Tibial nerve (tissue), 4 donors: ENCODE results near the gene TGOLN2. TPM values are rescaled to one million over a fixed set of nuclear protein-coding genes. Genes with fewer than 3 reads are reported as not detected.
"Not testable (repeated sequence)": the region's sequence is repeated elsewhere in the genome, so short reads cannot be mapped to it uniquely, and the experiment has no call there.

Experiments used
- DNase-seq, 2 donors: peaks; one replicate each; pipeline ENCODE4 v3.0.0-alpha.2; 2019; ENCODE audit warnings: low spot score in 2 of 2
- H3K27ac ChIP-seq, 4 donors: fragments of 200-600 bp; sonication (generic) in 3 of 4; one replicate each; pipeline ENCODE4 v1.5.1; 2017 to 2019; ENCODE audit warnings: mild to moderate bottlenecking in 1 of 4
- H3K27me3 ChIP-seq, 2 donors: fragments of 200-600 bp; sonication (generic) in 1 of 2; one replicate each; pipeline versions ENCODE4 v1.5.1 to v1.6.0; 2017 to 2019
- H3K36me3 ChIP-seq, 3 donors: fragments of 200-600 bp; sonication (generic); one replicate each; pipeline ENCODE4 v1.5.1; 2018 to 2019
- H3K4me1 ChIP-seq, 4 donors: fragments of 200-600 bp; sonication (generic) in 3 of 4; one replicate each; pipeline ENCODE4 v1.5.1; 2017 to 2019
- H3K4me3 ChIP-seq, 4 donors: fragments of 200-600 bp; sonication (generic) in 3 of 4; one replicate each; pipeline ENCODE4 v1.5.1; 2017 to 2019; ENCODE audit warnings: mild to moderate bottlenecking in 1 of 4, moderate library complexity in 1 of 4
- H3K9me3 ChIP-seq, 4 donors: fragments of 200-600 bp; sonication (generic) in 3 of 4; one replicate each; pipeline ENCODE4 v1.5.1; 2017 to 2019
- CTCF ChIP-seq, 5 experiments: fragments of 200-600 bp in 3 of 5; fragments of 450-650 bp in 2 of 5; sonication (generic) in 3 of 5; IDR thresholded peaks; one replicate each; pipeline ENCODE4 v1.5.1; 2016 to 2019; ENCODE audit warnings: antibody characterized with exemption in 5 of 5, mild to moderate bottlenecking in 3 of 5, moderate library complexity in 2 of 5
- EP300 ChIP-seq, 2 donors: sonication (generic); formaldehyde crosslinking; IDR thresholded peaks; one replicate each; pipeline ENCODE4 v1.6.1; 2017; ENCODE audit warnings: antibody characterized with exemption in 2 of 2, mild to moderate bottlenecking in 1 of 2
- POLR2A ChIP-seq, 2 donors: fragments of 450-650 bp; IDR thresholded peaks; one replicate each; pipeline ENCODE4 v1.6.1; 2017; ENCODE audit warnings: antibody characterized with exemption in 2 of 2, mild to moderate bottlenecking in 2 of 2, moderate library complexity in 2 of 2
- WGBS, 2 donors: methylation state at CpG; one replicate each; pipeline ENCODE4 v1.1.5; 2018; 5-methylcytosine and 5-hydroxymethylcytosine counted together
- total RNA-seq, 4 donors: library from RNA; depleted of rRNA; stranded (reverse); fragments of >200 nt; gene quantifications; one replicate each; pipeline ENCODE4 v1.1.0, GENCODE V29; 2016

Gene TGOLN2
- total RNA-seq, 4 donors from 2014 or later: 96.9 to 128 (median 109) TPM

DNA sequence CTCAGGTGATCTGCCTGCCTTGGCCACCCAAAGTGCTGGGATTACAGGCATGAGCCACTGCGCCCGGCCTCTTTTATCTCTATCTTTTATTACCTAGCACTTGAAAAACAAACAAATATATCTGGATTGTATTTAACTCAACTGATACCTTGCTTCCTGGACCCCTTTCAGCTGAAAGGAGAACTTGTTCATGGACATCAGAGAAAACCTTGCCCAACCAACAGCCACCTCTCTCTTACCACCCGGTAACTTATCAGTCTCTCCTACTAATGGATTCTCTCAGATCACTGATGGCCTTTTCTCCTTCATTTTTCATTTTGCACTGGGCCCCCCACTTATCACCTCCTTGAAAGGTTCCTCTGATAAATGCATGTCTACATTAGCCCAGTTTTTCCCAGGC, 19.8 kb upstream of the TGOLN2 start:
- TF ChIP-seq POLR2A (IDR thresholded peaks at IDR 0.05): no peak
- no peak for TF ChIP-seq EP300 (IDR thresholded peaks at IDR 0.05)
- no peak for TF ChIP-seq CTCF (IDR thresholded peaks at IDR 0.05)
- no peak for DNase-seq
- Histone ChIP-seq H3K4me3 (no peak overlapping the region), H3K4me1 (peaks cover 0 to 3% (median 0%) of the 10 kb centered on the region in 4 donors), H3K27ac (no peak overlapping the region), H3K36me3 (peaks cover 4 to 90% (median 6%) of the 10 kb centered on the region in 3 donors), H3K27me3 (no peaks in the 10 kb centered on the region), H3K9me3 (no peaks in the 10 kb centered on the region)
- WGBS, 2 donors: 91 to 93% methylated on average over 3 of the region's 3 CpGs

DNA sequence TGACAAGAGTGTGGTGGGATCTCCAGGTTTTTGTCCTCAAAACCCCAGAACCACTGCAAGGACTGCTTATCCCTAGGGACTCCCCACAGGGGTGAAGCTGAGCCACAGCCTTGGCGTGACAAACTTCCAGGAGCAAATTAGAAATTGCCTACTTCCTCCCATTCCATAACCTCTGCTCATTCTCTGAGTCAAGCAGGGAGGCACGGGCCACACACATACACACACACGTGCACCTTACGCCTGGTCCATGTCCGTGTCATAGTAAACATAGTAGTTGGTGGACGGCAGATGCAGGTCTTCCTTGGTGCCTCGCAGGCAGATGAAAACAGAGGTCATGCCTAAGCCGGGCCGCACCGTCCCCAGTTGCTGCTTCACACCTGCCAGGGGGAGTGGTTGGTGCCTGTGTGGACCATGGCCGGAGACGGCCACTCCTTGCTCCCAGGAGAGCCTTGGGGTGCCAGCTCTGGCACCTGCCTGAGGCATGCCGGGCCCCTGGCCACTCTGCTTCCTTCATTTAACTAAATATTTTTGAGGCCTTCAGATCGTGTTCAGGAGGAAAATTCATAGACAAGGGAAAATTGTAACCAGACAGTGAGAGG, 16.7 kb upstream of the TGOLN2 start:
- Histone ChIP-seq H3K27me3 (no peaks in the 10 kb centered on the region), H3K9me3 (no peaks in the 10 kb centered on the region), H3K4me1 (no peaks in the 10 kb centered on the region), H3K4me3 (no peak overlapping the region), H3K27ac (no peak overlapping the region), H3K36me3 (peaks cover 0 to 81% (median 6%) of the 10 kb centered on the region in 3 donors)
- WGBS, 2 donors: 83 to 85% methylated on average over 14 of the region's 14 CpGs
- no peak for DNase-seq
- TF ChIP-seq EP300 (IDR thresholded peaks at IDR 0.05) (no peak), POLR2A (IDR thresholded peaks at IDR 0.05) (no peak), CTCF (IDR thresholded peaks at IDR 0.05) (no peak)

GRCh38 chr2:85343207-85343895, 15.6 kb upstream of the TGOLN2 start:
- H3K27me3 ChIP-seq, H3K9me3 ChIP-seq, H3K27ac ChIP-seq, H3K4me1 ChIP-seq, H3K4me3 ChIP-seq, DNase-seq: not testable (repeated sequence)
- peaks cover 0 to 71% (median 6%) of the 10 kb centered on the region in 3 donors for H3K36me3 ChIP-seq
- WGBS, 2 donors: 84 to 97% methylated on average over 8 to 10 of the region's 10 CpGs

DNA sequence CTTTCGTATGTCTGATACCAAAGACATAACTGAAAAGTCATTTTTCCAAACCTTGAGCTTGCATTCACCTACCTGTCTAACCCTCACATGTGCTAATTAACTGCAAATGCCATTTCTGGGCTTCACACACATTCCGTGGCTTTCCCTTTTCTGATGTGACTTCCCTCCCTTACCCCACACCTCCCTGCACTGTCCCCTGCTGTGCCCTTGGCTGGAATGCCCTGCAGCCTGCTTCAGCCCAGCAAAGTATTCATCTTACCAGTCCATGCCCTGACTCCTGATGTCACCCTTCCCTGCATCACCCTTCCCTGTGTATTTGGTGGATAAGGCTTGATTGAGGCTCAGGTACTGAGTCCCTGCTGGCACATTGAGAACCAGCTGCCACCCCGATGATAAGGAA, 14.4 kb upstream of the TGOLN2 start:
- Histone ChIP-seq H3K9me3 (no peaks in the 10 kb centered on the region), H3K4me1 (no peaks in the 10 kb centered on the region), H3K27me3 (no peaks in the 10 kb centered on the region), H3K4me3 (no peak overlapping the region), H3K36me3 (peaks cover 0 to 59% (median 6%) of the 10 kb centered on the region in 3 donors), H3K27ac (no peak overlapping the region)
- no peak for DNase-seq
- TF ChIP-seq EP300 (IDR thresholded peaks at IDR 0.05) (no peak), CTCF (IDR thresholded peaks at IDR 0.05) (no peak), POLR2A (IDR thresholded peaks at IDR 0.05) (no peak)
- WGBS, 2 donors: 82 to 86% methylated on average over 3 of the region's 3 CpGs

DNA sequence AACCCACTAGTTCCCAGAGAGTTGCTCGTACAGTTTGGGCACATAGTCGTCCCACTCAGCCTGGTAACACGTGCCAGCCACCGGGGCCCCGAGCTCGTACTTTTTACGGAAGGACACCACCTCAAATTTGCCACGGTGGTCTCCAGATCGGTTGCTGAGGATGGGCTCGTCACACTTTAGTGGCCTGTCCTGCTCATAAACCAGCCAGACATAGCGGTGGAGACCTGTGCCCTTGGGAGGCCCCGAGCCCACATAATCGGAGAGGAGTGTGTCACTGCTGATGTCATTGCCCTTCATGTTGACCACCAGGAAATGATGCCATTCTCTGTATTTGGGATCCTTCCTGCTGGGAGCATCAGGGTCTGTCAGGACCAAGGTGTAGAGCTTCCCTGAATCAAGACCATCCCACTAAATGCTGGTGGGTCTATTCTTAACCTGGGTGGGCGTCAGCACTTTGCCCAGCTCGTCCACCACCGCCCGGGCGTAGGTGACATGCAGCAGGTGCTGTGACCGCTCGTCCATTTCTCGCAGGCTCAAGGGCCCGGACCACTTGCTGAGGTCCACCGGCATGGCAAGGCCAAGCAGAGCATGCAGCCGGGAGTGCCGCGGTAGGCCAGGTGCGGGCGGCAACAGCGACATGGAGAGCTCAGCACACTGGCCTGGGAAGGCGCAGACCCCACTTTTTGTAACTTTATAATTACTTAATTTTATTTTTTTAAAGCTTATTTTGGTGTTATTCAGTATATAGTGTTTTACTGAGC, 13.7 kb upstream of the TGOLN2 start:
- H3K9me3 ChIP-seq: no peaks in the 10 kb centered on the region
- no peak for DNase-seq
- H3K4me1 ChIP-seq: no peaks in the 10 kb centered on the region
- H3K27ac ChIP-seq: no peak overlapping the region
- no peak for TF ChIP-seq CTCF (IDR thresholded peaks at IDR 0.05)
- no peak for TF ChIP-seq EP300 (IDR thresholded peaks at IDR 0.05)
- no peak for TF ChIP-seq POLR2A (IDR thresholded peaks at IDR 0.05)
- 85 to 87% methylated on average over 30 of the region's 30 CpGs for WGBS, 2 donors
- H3K4me3 ChIP-seq: no peak overlapping the region
- H3K27me3 ChIP-seq: no peaks in the 10 kb centered on the region
- H3K36me3 ChIP-seq: peaks cover 0 to 52% (median 6%) of the 10 kb centered on the region in 3 donors
